ENCODE measurements around the gene RIOK3. TPM values are rescaled to one million over a fixed set of nuclear protein-coding genes. Genes with fewer than 3 reads are reported as not detected.
"Not testable (repeated sequence)": the region's sequence is repeated elsewhere in the genome, so short reads cannot be mapped to it uniquely, and the experiment has no call there.

Gene RIOK3
- total RNA-seq, 1 donor from 2014 or later, result 54.7 TPM

GRCh38 chr18:23424616-23425015 is 28.5 kb upstream of the RIOK3 start:
- Mint-ChIP-seq H3K4me3 (ENCODE audit: unreplicated experiment) (no peak overlapping the region), H3K27me3 (ENCODE audit: unreplicated experiment) (no peaks in the 10 kb centered on the region), H3K4me1 (ENCODE audit: unreplicated experiment) (peaks cover 10% of the 10 kb centered on the region), H3K27ac (ENCODE audit: unreplicated experiment) (no peak overlapping the region), H3K36me3 (ENCODE audit: unreplicated experiment) (peaks cover 11% of the 10 kb centered on the region), H3K9me3 (ENCODE audit: unreplicated experiment) (peaks cover 4% of the 10 kb centered on the region)
- no peak for TF ChIP-seq CTCF (IDR thresholded peaks at IDR 0.05)
- DNase-seq (ENCODE audit: extremely low spot score, unreplicated experiment), result no peak

- Mint-ChIP-seq H3K9me3 (ENCODE audit: unreplicated experiment) (peaks cover 4% of the 10 kb centered on the region), H3K27me3 (ENCODE audit: unreplicated experiment) (no peaks in the 10 kb centered on the region), H3K4me1 (ENCODE audit: unreplicated experiment) (no peaks in the 10 kb centered on the region), H3K27ac (ENCODE audit: unreplicated experiment) (no peak overlapping the region), H3K36me3 (ENCODE audit: unreplicated experiment) (peaks cover 19% of the 10 kb centered on the region), H3K4me3 (ENCODE audit: unreplicated experiment) (no peak overlapping the region)
- DNase-seq (ENCODE audit: extremely low spot score, unreplicated experiment), result no peak
- TF ChIP-seq CTCF (IDR thresholded peaks at IDR 0.05), result no peak
Measured at GRCh38 chr18:23428821-23429220, 24.3 kb upstream of the RIOK3 start.

GRCh38 chr18:23429538-23429937 is 23.5 kb upstream of the RIOK3 start:
- H3K4me3 Mint-ChIP-seq (ENCODE audit: unreplicated experiment); H3K4me1 Mint-ChIP-seq (ENCODE audit: unreplicated experiment); H3K27ac Mint-ChIP-seq (ENCODE audit: unreplicated experiment); H3K27me3 Mint-ChIP-seq (ENCODE audit: unreplicated experiment); DNase-seq (ENCODE audit: extremely low spot score, unreplicated experiment); H3K9me3 Mint-ChIP-seq (ENCODE audit: unreplicated experiment): not testable (repeated sequence)
- H3K36me3 Mint-ChIP-seq (ENCODE audit: unreplicated experiment), result peaks cover 19% of the 10 kb centered on the region

- peaks cover 15% of the 10 kb centered on the region for H3K36me3 Mint-ChIP-seq (ENCODE audit: unreplicated experiment)
- H3K4me3 Mint-ChIP-seq (ENCODE audit: unreplicated experiment), result no peak overlapping the region
- no peak for TF ChIP-seq CTCF (IDR thresholded peaks at IDR 0.05)
- no peak overlapping the region for H3K27ac Mint-ChIP-seq (ENCODE audit: unreplicated experiment)
- H3K4me1 Mint-ChIP-seq (ENCODE audit: unreplicated experiment), result peaks cover 9% of the 10 kb centered on the region
- no peaks in the 10 kb centered on the region for H3K27me3 Mint-ChIP-seq (ENCODE audit: unreplicated experiment)
- DNase-seq (ENCODE audit: extremely low spot score, unreplicated experiment), result no peak
- no peaks in the 10 kb centered on the region for H3K9me3 Mint-ChIP-seq (ENCODE audit: unreplicated experiment)
Measured at GRCh38 chr18:23433360-23433759, 19.7 kb upstream of the RIOK3 start.

- no peak for TF ChIP-seq CTCF (IDR thresholded peaks at IDR 0.05)
- H3K27me3 Mint-ChIP-seq (ENCODE audit: unreplicated experiment), result peaks cover 2% of the 10 kb centered on the region
- peaks cover 3% of the 10 kb centered on the region for H3K36me3 Mint-ChIP-seq (ENCODE audit: unreplicated experiment)
- no peaks in the 10 kb centered on the region for H3K9me3 Mint-ChIP-seq (ENCODE audit: unreplicated experiment)
- H3K4me3 Mint-ChIP-seq (ENCODE audit: unreplicated experiment), result peak overlapping the region; percentile 94
- H3K4me1 Mint-ChIP-seq (ENCODE audit: unreplicated experiment), result peaks cover 13% of the 10 kb centered on the region
- peak; percentile 93 for DNase-seq (ENCODE audit: extremely low spot score, unreplicated experiment)
- peak overlapping the region; percentile 94 for H3K27ac Mint-ChIP-seq (ENCODE audit: unreplicated experiment)
Measured at GRCh38 chr18:23437357-23438045, 15.6 kb upstream of the RIOK3 start.

Measured in osteocyte (in vitro differentiated cells).